ENCODE measurements around the gene PRKCH.

- TF ChIP-seq ZNF426 (tag by site-specific recombination; IDR thresholded peaks at IDR 0.05), result no peak
- TF ChIP-seq BCL11A (tag by site-specific recombination; IDR thresholded peaks at IDR 0.05; ENCODE audit: low read depth), result no peak
- no peak for TF ChIP-seq CTCF (tag by site-specific recombination; IDR thresholded peaks at IDR 0.05)
- TF ChIP-seq ZEB2 (tag by site-specific recombination; IDR thresholded peaks at IDR 0.05), result no peak
- TF ChIP-seq HOXD13 (CRISPR knock-in tag; IDR thresholded peaks at IDR 0.05; ENCODE audit: borderline replicate concordance), result no peak
- TF ChIP-seq ZNF121 (tag by site-specific recombination; IDR thresholded peaks at IDR 0.05), result no peak
- no peak for TF ChIP-seq ZFHX2 (tag by site-specific recombination; conservative IDR thresholded peaks at IDR 0.05)
- no peak for TF ChIP-seq RBAK (tag by site-specific recombination; IDR thresholded peaks at IDR 0.05)
- TF ChIP-seq ZNF830 (tag by site-specific recombination; IDR thresholded peaks at IDR 0.05; ENCODE audit: low read depth), result no peak
These were observed 107.9 kb downstream of the PRKCH start for GRCh38 chr14:61429316-61429715.
